HG03280 (cell line): ENCODE results near the gene AGBL1.

Experiments used
- ATAC-seq: cut with Tn5 transposase; IDR thresholded peaks from one replicate; pipeline ENCODE4 v1.9.1; 2021; ENCODE audit warnings: mild to moderate bottlenecking, moderate library complexity; ENCODE audit not compliant: unreplicated experiment

Gene AGBL1

GRCh38 chr15:86629409-86630356 lies 550.0 kb downstream of the AGBL1 start:
- ATAC-seq, result no peak

- ATAC-seq, result no peak
Observed at GRCh38 chr15:86630946-86631345, 551.3 kb downstream of the AGBL1 start.

GRCh38 chr15:86634146-86634545 lies 554.5 kb downstream of the AGBL1 start:
- ATAC-seq, result no peak

GRCh38 chr15:86634992-86635638 lies 555.4 kb downstream of the AGBL1 start:
- no peak for ATAC-seq

GRCh38 chr15:86644339-86644738 lies 564.7 kb downstream of the AGBL1 start:
- ATAC-seq, result no peak

GRCh38 chr15:86645925-86646500 lies 566.3 kb downstream of the AGBL1 start:
- ATAC-seq, result no peak

GRCh38 chr15:86647810-86648440 lies 568.3 kb downstream of the AGBL1 start:
- ATAC-seq, result no peak

- no peak for ATAC-seq
Observed at GRCh38 chr15:86649277-86649676, 569.6 kb downstream of the AGBL1 start.

GRCh38 chr15:86650094-86650493 lies 570.4 kb downstream of the AGBL1 start:
- no peak for ATAC-seq

- ATAC-seq, result no peak
Observed at GRCh38 chr15:86653344-86654197, 573.9 kb downstream of the AGBL1 start.

- ATAC-seq, result no peak
Observed at GRCh38 chr15:86654501-86654900, 574.8 kb downstream of the AGBL1 start.

GRCh38 chr15:86657305-86657704 lies 577.6 kb downstream of the AGBL1 start:
- ATAC-seq, result no peak

GRCh38 chr15:86659724-86660411 lies 580.2 kb downstream of the AGBL1 start:
- ATAC-seq, result no peak

GRCh38 chr15:86661580-86661979 lies 581.9 kb downstream of the AGBL1 start:
- no peak for ATAC-seq

GRCh38 chr15:86663304-86663703 lies 583.6 kb downstream of the AGBL1 start:
- ATAC-seq, result no peak

- no peak for ATAC-seq
Observed at GRCh38 chr15:86663979-86664378, 584.3 kb downstream of the AGBL1 start.

- no peak for ATAC-seq
Observed at GRCh38 chr15:86664581-86664980, 584.9 kb downstream of the AGBL1 start.

- no peak for ATAC-seq
Observed at GRCh38 chr15:86676002-86676401, 596.3 kb downstream of the AGBL1 start.

- no peak for ATAC-seq
Observed at GRCh38 chr15:86677278-86677677, 597.6 kb downstream of the AGBL1 start.

GRCh38 chr15:86685263-86685662 lies 605.6 kb downstream of the AGBL1 start:
- no peak for ATAC-seq
